Measurements from ENCODE around the gene CCDC34.

CCDC34 gene, protein sequence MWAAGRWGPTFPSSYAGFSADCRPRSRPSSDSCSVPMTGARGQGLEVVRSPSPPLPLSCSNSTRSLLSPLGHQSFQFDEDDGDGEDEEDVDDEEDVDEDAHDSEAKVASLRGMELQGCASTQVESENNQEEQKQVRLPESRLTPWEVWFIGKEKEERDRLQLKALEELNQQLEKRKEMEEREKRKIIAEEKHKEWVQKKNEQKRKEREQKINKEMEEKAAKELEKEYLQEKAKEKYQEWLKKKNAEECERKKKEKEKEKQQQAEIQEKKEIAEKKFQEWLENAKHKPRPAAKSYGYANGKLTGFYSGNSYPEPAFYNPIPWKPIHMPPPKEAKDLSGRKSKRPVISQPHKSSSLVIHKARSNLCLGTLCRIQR

DNA sequence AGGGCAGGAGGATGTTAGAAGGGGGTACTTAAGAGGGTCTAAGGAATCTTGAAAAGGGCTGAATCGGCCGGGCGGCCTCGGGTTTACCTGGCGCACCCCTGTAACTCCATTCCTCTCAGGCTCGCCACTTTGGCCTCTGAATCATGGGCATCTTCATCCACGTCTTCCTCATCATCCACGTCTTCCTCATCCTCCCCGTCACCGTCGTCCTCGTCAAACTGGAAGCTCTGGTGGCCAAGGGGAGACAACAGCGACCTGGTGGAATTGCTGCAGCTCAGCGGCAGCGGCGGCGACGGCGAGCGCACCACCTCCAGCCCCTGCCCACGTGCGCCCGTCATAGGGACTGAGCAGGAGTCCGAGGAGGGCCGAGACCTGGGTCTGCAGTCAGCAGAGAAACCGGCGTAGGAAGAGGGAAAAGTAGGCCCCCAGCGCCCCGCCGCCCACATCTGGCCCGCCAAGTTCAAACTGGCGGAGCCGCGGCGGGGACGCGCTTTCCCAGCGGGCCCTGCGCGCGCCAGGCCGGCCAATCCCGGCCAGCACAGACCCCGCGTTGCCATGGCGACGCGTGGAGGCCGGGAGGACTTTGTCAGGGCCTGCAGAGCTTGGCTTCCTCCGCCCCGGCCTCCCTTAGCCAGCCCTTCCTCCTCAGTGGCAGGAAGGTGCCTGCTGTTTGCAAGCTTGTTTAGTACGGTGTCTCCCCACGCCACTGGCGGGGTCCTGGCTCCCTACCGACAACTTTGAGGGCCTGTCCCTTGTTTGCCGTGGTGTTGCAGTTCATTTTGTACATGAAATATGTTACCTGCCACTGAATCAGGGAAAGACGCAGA is at the start of gene CCDC34:
CCDC34 (minus strand) TSS at position 467 of the 827 bp plus-strand sequence; CDS start at position 446, 21 bp downstream.
- TF ChIP-seq, protein P1, sequence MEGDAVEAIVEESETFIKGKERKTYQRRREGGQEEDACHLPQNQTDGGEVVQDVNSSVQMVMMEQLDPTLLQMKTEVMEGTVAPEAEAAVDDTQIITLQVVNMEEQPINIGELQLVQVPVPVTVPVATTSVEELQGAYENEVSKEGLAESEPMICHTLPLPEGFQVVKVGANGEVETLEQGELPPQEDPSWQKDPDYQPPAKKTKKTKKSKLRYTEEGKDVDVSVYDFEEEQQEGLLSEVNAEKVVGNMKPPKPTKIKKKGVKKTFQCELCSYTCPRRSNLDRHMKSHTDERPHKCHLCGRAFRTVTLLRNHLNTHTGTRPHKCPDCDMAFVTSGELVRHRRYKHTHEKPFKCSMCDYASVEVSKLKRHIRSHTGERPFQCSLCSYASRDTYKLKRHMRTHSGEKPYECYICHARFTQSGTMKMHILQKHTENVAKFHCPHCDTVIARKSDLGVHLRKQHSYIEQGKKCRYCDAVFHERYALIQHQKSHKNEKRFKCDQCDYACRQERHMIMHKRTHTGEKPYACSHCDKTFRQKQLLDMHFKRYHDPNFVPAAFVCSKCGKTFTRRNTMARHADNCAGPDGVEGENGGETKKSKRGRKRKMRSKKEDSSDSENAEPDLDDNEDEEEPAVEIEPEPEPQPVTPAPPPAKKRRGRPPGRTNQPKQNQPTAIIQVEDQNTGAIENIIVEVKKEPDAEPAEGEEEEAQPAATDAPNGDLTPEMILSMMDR (IDR thresholded peaks at IDR 0.05; ENCODE audit: extremely low read depth, missing control alignments): no peak
- DNase-seq (ENCODE audit: low spot score): peak; percentile 96

DNA sequence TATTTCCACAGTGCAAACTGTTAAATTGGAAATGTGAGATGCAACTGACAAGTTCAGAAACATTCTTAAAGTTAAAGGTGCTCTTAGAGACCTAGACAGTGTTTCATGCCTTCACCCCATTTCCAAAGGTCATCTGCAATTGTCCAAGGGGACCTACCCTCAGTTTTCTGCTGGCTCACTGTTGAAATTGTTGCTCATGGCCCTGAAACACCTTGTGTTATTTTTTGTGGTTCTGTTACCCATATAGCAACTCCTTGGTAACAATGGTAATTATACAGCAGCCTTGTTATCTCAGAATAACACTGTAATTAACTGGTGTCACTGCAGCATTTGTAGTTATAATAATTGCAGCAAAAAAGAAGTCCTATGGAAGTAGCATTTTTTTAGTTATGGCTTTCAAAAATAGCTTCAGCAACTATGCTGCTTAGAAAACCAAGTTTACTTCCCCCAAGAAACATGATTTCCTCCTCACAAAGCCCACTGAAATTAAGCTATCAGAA is 49.2 kb upstream of the CCDC34 start:
- DNase-seq (ENCODE audit: low spot score): no peak
- TF ChIP-seq, protein P1 (IDR thresholded peaks at IDR 0.05; ENCODE audit: extremely low read depth, missing control alignments): no peak

DNA sequence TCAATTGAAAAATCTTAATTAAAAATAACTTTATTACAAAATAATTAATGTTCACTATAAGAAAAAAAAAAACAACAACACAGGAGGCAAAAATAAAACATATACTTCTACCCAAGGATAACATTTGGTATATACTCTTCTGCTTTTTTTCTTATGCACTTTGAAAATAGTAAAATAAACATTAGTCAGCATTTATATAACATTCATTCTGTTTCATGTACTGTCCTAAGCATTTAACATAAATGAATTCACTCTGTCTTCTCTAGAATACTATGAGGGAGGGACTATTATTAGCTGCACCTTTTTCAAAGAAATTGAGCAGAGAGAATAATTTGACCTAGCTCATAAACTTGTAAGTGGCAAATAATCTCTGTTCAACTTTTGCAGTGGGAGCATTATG is 48.3 kb upstream of the CCDC34 start:
- TF ChIP-seq, protein P1 (IDR thresholded peaks at IDR 0.05; ENCODE audit: extremely low read depth, missing control alignments): no peak
- DNase-seq (ENCODE audit: low spot score): no peak

DNA sequence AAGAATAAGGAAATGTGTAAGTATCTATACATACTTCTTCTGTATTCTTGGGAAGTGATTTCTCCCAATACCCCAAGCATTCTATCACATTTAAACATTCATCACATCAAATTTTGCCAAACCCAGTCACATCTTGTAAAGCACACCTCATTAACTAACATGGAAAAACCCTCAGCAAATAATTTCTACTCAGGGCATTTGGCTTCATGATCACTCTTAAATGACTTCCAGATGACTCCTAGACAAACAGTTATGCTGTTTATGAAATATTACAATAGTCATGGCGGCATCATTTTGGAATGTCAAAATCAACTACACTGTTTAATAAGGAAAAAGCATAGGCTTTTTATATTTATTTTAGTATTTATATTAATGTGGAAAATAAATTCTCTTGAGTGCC is 47.3 kb upstream of the CCDC34 start:
- DNase-seq (ENCODE audit: low spot score): no peak
- TF ChIP-seq, protein P1 (IDR thresholded peaks at IDR 0.05; ENCODE audit: extremely low read depth, missing control alignments): no peak

DNA sequence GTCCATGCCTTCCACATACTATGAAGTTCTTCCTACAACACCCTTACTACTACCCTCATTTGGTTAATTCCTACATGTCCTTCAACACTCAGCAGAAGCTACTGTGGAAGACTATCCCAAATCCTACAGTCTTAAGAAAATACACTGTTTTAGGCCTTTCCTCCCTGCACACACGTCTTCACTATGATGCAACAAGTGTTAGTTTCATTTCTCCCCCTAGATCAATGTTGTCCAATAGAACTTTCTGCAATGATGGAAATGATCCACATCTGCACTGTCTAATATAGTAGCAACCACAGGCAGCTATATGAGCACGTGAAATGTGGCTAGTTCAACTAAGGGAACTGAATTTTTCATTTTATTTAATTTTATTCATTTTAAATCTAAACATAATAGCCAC is 46.7 kb upstream of the CCDC34 start:
- TF ChIP-seq, protein P1 (IDR thresholded peaks at IDR 0.05; ENCODE audit: extremely low read depth, missing control alignments): no peak
- no peak for DNase-seq (ENCODE audit: low spot score)

DNA sequence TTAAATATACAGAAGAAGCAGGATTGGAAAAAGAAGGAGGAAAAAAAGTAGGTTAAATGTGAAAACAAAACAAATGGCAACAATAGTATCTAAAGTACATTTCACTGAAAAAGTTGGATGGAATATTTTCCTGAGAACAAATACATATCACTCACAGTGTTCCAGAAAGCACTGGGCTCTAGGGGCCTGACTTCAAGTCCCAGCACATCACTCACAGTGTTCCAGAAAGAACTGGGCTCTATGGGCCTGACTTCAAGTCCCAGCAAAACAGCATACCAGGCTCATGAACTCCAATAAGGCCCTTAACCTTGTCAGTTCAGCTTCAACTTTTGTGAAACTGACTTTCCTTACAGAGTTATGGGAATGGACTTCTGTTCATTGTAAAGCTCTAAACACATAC is 46.0 kb upstream of the CCDC34 start:
- TF ChIP-seq, protein P1 (IDR thresholded peaks at IDR 0.05; ENCODE audit: extremely low read depth, missing control alignments): no peak

More for the DNA sequence above, 46.0 kb upstream of the CCDC34 start:
- DNase-seq (ENCODE audit: low spot score): no peak
